Naive thymus-derived CD4-positive, alpha-beta T cell (primary cell): Measurements from ENCODE around the gene PRRG1. TPM values are rescaled to one million over a fixed set of nuclear protein-coding genes. Genes with fewer than 3 reads are reported as not detected.
"Not testable (repeated sequence)": the region's sequence is repeated elsewhere in the genome, so short reads cannot be mapped to it uniquely, and the experiment has no call there.

Experiments
- ATAC-seq: fragments of 150-1000 bp; cut with Tn5 transposase; 2 replicates; pipeline ENCODE4 v1.10.0; 2021; ENCODE audit warnings: mild to moderate bottlenecking, moderate library complexity
- CTCF ChIA-PET: fragments of 350-600 bp; sonication (Branson Sonifier 250); formaldehyde crosslinking; loops from one replicate; lab custom pipeline; 2021; ENCODE audit warnings: antibody characterized with exemption; lab: Charles Lee
- POLR2A ChIA-PET: fragments of 350-600 bp; sonication (Branson Sonifier 250); formaldehyde crosslinking; loops from one replicate; lab custom pipeline; 2021; ENCODE audit warnings: antibody characterized with exemption, inconsistent platforms; lab: Charles Lee
- DNase-seq, 9 donors: peaks; one replicate each; pipeline versions ENCODE4 v3.0.0 to v3.0.0-alpha.2; 2020 to 2022; ENCODE audit warnings: mixed read lengths in 1 of 9
- H3K27ac ChIP-seq: one replicate; pipeline ENCODE4 v1.7.0; 2013; ENCODE audit warnings: mild to moderate bottlenecking, low read depth, low read length, moderate library complexity
- H3K27me3 ChIP-seq, 2 donors: one replicate each; pipeline ENCODE4 v1.7.0; 2013; ENCODE audit warnings: low read length in 2 of 2, mild to moderate bottlenecking in 2 of 2, moderate library complexity in 2 of 2; ENCODE audit not compliant: control insufficient read depth in 2 of 2, insufficient read depth in 2 of 2
- H3K36me3 ChIP-seq, 3 experiments: 1 replicate in 2 of 3; 2 replicates in 1 of 3; pipeline ENCODE4 v1.7.0; 2013; ENCODE audit warnings: low read length in 3 of 3, mild to moderate bottlenecking in 3 of 3, moderate library complexity in 1 of 3; ENCODE audit not compliant: insufficient read depth in 3 of 3, control insufficient read depth in 2 of 3
- H3K4me1 ChIP-seq, 2 donors: one replicate each; pipeline ENCODE4 v1.7.0; 2013; ENCODE audit warnings: low read length in 2 of 2, mild to moderate bottlenecking in 2 of 2, moderate library complexity in 1 of 2; ENCODE audit not compliant: control insufficient read depth in 2 of 2, insufficient read depth in 2 of 2
- H3K4me3 ChIP-seq: 2 replicates; pipeline ENCODE4 v1.7.0; 2013; ENCODE audit warnings: mild to moderate bottlenecking, low read length
- H3K9me3 ChIP-seq, 3 experiments: 1 replicate in 2 of 3; 2 replicates in 1 of 3; pipeline ENCODE4 v1.7.0; 2013; ENCODE audit warnings: low read length in 3 of 3; ENCODE audit not compliant: control insufficient read depth in 2 of 3
- H3K27ac Mint-ChIP-seq, 9 donors: one replicate each; pipeline ENCODE4 v1.8.0; 2020 to 2022; ENCODE audit warnings: mixed read lengths in 9 of 9, mild to moderate bottlenecking in 8 of 9, moderate library complexity in 5 of 9, inconsistent platforms in 2 of 9
- H3K27me3 Mint-ChIP-seq, 5 donors: one replicate each; pipeline ENCODE4 v1.8.0; 2021 to 2022; ENCODE audit warnings: mixed read lengths in 5 of 5, mild to moderate bottlenecking in 1 of 5
- H3K36me3 Mint-ChIP-seq, 5 donors: one replicate each; pipeline ENCODE4 v1.8.0; 2020 to 2022; ENCODE audit warnings: mixed read lengths in 5 of 5, mild to moderate bottlenecking in 3 of 5, inconsistent platforms in 1 of 5
- H3K4me1 Mint-ChIP-seq, 7 donors: one replicate each; pipeline ENCODE4 v1.8.0; 2020 to 2022; ENCODE audit warnings: mixed read lengths in 7 of 7, mild to moderate bottlenecking in 3 of 7, inconsistent platforms in 1 of 7
- H3K4me3 Mint-ChIP-seq, 10 donors: one replicate each; pipeline ENCODE4 v1.8.0; 2020 to 2022; ENCODE audit warnings: mild to moderate bottlenecking in 10 of 10, mixed read lengths in 10 of 10, moderate library complexity in 6 of 10, inconsistent platforms in 2 of 10
- H3K9me3 Mint-ChIP-seq, 11 donors: one replicate each; pipeline ENCODE4 v1.8.0; 2020 to 2022; ENCODE audit warnings: mixed read lengths in 11 of 11, mild to moderate bottlenecking in 4 of 11, inconsistent platforms in 1 of 11, moderate library complexity in 1 of 11
- intact Hi-C, 2 donors: fragments of 100-400 bp; cut with micrococcal nuclease; formaldehyde crosslinking; loops; one replicate each; pipeline ENCODE4 v1.15.1; 2023
- polyA plus RNA-seq, 2 donors: library from polyadenylated mRNA; unstranded; fragments of 300-500 nt; fragmentation: Illumina TruSeq; gene quantifications; one replicate each; pipeline ENCODE4 v1.2.3, GENCODE V29; 2021
- total RNA-seq, 6 experiments: library from RNA in 5 of 6; stranded (reverse) in 5 of 6; gene quantifications; 1 replicate in 5 of 6; 2 replicates in 1 of 6; pipeline ENCODE4 v1.2.3 and lab custom pipeline; 2021 to 2026

Gene PRRG1
- total and polyA plus RNA-seq, 7 experiments from 2014 or later, result 0.17 TPM; not detected in 6

DNA sequence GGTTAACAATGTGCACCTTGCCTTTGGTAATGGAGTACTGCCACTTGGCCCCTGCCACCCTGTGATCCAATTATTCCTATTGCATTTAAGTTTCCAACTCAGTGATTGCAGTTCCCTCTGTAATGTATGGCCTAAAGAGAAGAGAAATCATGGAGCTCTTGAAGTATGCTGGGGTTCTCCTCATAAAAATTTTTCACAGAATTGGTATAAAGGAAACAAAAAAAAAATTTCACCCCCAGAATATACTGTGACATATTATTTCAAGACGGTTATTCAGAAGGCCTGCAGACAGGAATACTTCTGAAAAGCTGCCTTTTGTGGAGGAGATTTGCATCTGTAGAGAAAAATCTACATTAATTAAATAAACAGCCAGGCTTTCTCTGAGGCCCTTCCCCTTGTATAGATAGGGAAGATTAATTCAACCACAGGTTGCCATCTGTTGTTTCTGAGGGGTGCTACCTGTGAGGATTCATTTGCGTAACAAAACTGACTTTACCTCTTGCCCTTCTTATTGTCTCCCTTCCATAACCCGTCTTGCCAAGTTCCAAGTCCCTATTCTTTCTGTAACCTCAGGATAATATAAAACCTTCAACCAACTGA, 127.5 kb downstream of the PRRG1 start:
- Mint-ChIP-seq H3K9me3 (no peaks in the 10 kb centered on the region), H3K36me3 (no peaks in the 10 kb centered on the region), H3K27ac (no peak overlapping the region), H3K4me3 (no peak overlapping the region), H3K4me1 (no peaks in the 10 kb centered on the region), H3K27me3 (peaks cover 0 to 9% (median 0%) of the 10 kb centered on the region in 5 donors)
- no peaks in the 10 kb centered on the region for H3K9me3 ChIP-seq
- ChIA-PET POLR2A (no interaction called here), CTCF (no interaction called here)
- no peaks in the 10 kb centered on the region for H3K36me3 ChIP-seq
- H3K4me3 ChIP-seq, result no peak overlapping the region
- no peak for DNase-seq
- no peaks in the 10 kb centered on the region for H3K4me1 ChIP-seq
- intact Hi-C loops, result no loop called here
- no peak overlapping the region for H3K27ac ChIP-seq
- no peak for ATAC-seq
- no peaks in the 10 kb centered on the region for H3K27me3 ChIP-seq

DNA sequence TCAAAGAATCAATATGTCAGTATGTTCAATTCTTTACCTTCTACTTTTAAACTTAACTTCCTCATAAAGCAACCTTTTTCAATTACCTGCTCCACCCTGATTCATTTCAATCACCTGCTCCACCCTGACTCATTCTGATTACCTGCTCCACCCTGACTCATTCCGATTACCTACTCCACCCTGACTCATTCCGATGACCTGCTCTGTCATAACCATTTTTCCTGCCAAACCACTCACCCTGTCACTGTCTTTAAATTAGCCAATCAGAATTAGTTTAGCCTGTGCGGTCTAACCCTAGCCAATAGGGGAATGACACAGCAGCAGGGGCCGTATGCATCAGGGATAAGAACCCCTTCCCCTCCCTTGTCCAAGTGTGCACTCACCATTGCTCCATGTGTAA, 135.2 kb downstream of the PRRG1 start:
- H3K27ac Mint-ChIP-seq, H3K4me3 Mint-ChIP-seq, H3K27me3 ChIP-seq, H3K4me1 ChIP-seq, H3K27me3 Mint-ChIP-seq, H3K27ac ChIP-seq, H3K36me3 ChIP-seq, H3K9me3 ChIP-seq, H3K4me3 ChIP-seq, intact Hi-C loops, H3K9me3 Mint-ChIP-seq, DNase-seq, POLR2A ChIA-PET, CTCF ChIA-PET, H3K36me3 Mint-ChIP-seq, ATAC-seq, H3K4me1 Mint-ChIP-seq: not testable (repeated sequence)

DNA sequence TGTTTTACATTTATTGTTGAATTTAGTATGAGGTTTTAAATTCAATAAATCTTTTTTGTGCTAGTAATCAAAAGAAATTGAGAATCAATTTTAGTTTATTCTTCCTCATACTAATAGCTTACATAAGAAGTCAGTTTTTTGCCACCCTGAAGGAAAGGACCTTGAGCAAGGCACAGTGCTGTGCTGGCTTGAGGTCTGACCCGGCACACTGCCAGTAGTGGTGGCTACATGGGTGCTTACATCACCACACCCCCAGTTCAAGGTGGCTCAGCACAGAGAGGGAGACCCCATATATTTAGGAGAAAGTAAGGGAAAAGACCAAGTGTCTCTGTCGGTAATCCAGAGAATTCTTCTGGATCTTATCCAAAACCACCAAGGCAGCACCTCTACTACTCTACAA, 136.3 kb downstream of the PRRG1 start:
- ATAC-seq, result no peak
- Mint-ChIP-seq H3K27me3 (no peaks in the 10 kb centered on the region), H3K9me3 (peaks cover 0 to 2% (median 0%) of the 10 kb centered on the region in 11 donors), H3K4me1 (no peaks in the 10 kb centered on the region), H3K4me3 (no peak overlapping the region), H3K36me3 (no peaks in the 10 kb centered on the region), H3K27ac (no peak overlapping the region)
- ChIA-PET CTCF (no interaction called here), POLR2A (no interaction called here)
- Histone ChIP-seq H3K4me1 (no peaks in the 10 kb centered on the region), H3K27ac (no peak overlapping the region), H3K4me3 (no peak overlapping the region), H3K27me3 (no peaks in the 10 kb centered on the region), H3K36me3 (no peaks in the 10 kb centered on the region), H3K9me3 (no peaks in the 10 kb centered on the region)
- intact Hi-C loops, result no loop called here
- no peak for DNase-seq

DNA sequence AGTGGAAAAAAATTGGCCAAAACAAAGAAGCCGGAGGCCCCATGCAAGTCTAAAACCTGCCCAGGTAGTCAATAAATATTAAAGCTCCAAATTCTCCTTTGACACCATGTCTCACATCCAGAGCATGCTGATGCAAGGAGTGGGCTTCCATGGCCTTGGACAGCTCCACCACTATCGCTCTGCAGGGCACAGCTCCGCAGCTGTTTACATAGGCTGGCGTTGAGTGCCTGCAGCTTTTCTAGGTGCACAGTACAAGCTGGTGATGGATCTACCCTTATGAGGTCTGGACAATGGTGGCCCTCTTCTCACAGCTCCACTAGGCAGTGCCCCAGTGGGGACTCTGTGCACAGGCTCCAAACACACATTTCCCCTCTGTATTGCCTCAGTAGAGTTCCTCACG, 138.1 kb downstream of the PRRG1 start:
- Histone ChIP-seq H3K36me3 (no peaks in the 10 kb centered on the region), H3K9me3 (no peaks in the 10 kb centered on the region), H3K4me1 (no peaks in the 10 kb centered on the region), H3K27me3 (no peaks in the 10 kb centered on the region), H3K4me3 (no peak overlapping the region), H3K27ac (no peak overlapping the region)
- no peaks in the 10 kb centered on the region for H3K27me3 Mint-ChIP-seq
- H3K9me3 Mint-ChIP-seq, result peaks cover 0 to 2% (median 0%) of the 10 kb centered on the region in 11 donors
- ChIA-PET POLR2A (no interaction called here), CTCF (no interaction called here)
- no peak overlapping the region for H3K27ac Mint-ChIP-seq
- no peaks in the 10 kb centered on the region for H3K36me3 Mint-ChIP-seq
- no peak overlapping the region for H3K4me3 Mint-ChIP-seq
- intact Hi-C loops, result no loop called here
- ATAC-seq (no peak), DNase-seq (no peak)
- H3K4me1 Mint-ChIP-seq, result no peaks in the 10 kb centered on the region

DNA sequence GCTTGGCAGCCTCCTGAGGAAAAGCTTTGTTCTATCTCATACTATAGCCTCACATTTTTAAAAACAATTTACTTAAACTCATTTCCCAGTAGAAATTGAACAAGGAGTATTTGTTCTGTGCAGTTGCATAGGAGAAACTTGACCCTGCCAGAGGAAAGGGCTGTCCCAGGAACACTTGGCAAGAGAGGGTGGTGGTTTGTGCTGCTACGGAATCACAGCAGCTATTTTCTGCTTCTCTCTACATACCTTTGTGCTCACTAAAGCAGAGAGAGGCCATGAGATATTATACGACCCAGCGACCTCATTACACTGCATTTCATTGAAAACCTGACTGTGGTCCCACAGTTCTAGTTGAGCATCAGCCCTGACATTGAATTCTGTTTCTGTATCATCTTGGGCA, 139.2 kb downstream of the PRRG1 start:
- Mint-ChIP-seq H3K27me3 (peaks cover 0 to under 1% (median 0%) of the 10 kb centered on the region in 5 donors), H3K36me3 (no peaks in the 10 kb centered on the region), H3K9me3 (peaks cover 0 to 2% (median 0%) of the 10 kb centered on the region in 11 donors), H3K4me3 (no peak overlapping the region), H3K4me1 (no peaks in the 10 kb centered on the region), H3K27ac (no peak overlapping the region)
- ChIA-PET CTCF (no interaction called here), POLR2A (no interaction called here)
- no peaks in the 10 kb centered on the region for H3K4me1 ChIP-seq
- no peaks in the 10 kb centered on the region for H3K9me3 ChIP-seq
- no peak overlapping the region for H3K4me3 ChIP-seq
- ATAC-seq (no peak), DNase-seq (no peak)
- H3K36me3 ChIP-seq, result no peaks in the 10 kb centered on the region
- H3K27ac ChIP-seq, result no peak overlapping the region
- intact Hi-C loops, result no loop called here
- no peaks in the 10 kb centered on the region for H3K27me3 ChIP-seq

DNA sequence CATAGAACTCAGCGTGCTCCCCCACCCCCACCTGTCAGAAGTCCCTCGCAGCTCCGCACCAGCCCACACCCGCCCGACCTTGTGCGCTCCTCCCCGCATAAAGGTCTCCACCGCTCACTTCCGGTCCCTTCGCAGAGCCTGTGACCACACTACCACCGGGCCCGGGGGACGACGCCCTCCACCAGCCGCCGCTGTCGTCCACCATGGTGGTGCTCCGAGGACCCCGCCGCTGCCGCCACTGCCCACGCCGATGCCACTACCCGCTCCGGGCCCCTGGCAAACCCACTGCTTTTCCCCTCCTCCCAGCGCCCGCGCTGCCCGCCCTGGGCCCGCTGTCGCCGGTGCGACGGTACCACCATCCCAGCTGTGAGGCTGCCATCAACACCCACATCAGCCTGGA, 142.5 kb downstream of the PRRG1 start:
- DNase-seq, result no peak
- Mint-ChIP-seq H3K36me3 (no peaks in the 10 kb centered on the region), H3K27ac (no peak overlapping the region), H3K4me3 (no peak overlapping the region), H3K27me3 (peaks cover 0 to 3% (median 0%) of the 10 kb centered on the region in 5 donors), H3K4me1 (no peaks in the 10 kb centered on the region), H3K9me3 (no peaks in the 10 kb centered on the region)
- no peaks in the 10 kb centered on the region for H3K9me3 ChIP-seq
- no peak overlapping the region for H3K4me3 ChIP-seq
- intact Hi-C loops, result no loop called here
- CTCF ChIA-PET, result no interaction called here
- no peaks in the 10 kb centered on the region for H3K4me1 ChIP-seq
- H3K27ac ChIP-seq, result no peak overlapping the region
- ATAC-seq, result no peak
- H3K36me3 ChIP-seq, result no peaks in the 10 kb centered on the region
- POLR2A ChIA-PET, result no interaction called here
- no peaks in the 10 kb centered on the region for H3K27me3 ChIP-seq

DNA sequence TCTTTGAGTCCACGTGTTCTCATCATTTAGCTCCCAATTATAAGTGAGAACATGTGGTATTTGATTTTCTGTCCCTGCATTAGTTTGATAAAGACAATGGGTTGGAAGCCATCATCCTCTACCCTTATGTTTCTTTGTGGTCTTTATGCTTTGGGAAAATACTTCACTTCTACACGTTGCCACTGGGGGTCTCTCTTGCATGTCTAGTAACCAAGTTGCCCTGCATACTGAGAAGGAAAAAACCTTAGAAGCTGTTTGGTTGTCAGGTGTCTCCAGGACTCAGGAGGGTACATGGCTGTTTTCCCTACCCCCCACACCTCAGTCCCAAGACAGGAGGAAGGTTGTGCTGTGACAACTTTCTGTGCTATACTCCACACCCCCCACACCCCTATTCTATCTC, 146.6 kb downstream of the PRRG1 start:
- H3K27me3 ChIP-seq, H3K36me3 ChIP-seq, H3K27ac Mint-ChIP-seq, H3K27me3 Mint-ChIP-seq, CTCF ChIA-PET, H3K9me3 Mint-ChIP-seq, ATAC-seq, H3K36me3 Mint-ChIP-seq, H3K4me1 Mint-ChIP-seq, DNase-seq, H3K4me3 ChIP-seq, H3K9me3 ChIP-seq, POLR2A ChIA-PET, H3K27ac ChIP-seq, H3K4me3 Mint-ChIP-seq, H3K4me1 ChIP-seq: not testable (repeated sequence)
- intact Hi-C loops, result loop anchor here in 1 of 2 donors (5.0 kb wide), 1 partner anchor 332 kb away; no protein-coding TSS in a partner anchor
